NK-92 (cell line): ENCODE measurements around the gene FNDC3B.

ENCODE experiments used
- DNase-seq: peaks from one replicate; lab custom pipeline; 2025; ENCODE audit not compliant: unreplicated experiment; lab: John Stamatoyannopoulos, UW

The FNDC3B gene

DNA sequence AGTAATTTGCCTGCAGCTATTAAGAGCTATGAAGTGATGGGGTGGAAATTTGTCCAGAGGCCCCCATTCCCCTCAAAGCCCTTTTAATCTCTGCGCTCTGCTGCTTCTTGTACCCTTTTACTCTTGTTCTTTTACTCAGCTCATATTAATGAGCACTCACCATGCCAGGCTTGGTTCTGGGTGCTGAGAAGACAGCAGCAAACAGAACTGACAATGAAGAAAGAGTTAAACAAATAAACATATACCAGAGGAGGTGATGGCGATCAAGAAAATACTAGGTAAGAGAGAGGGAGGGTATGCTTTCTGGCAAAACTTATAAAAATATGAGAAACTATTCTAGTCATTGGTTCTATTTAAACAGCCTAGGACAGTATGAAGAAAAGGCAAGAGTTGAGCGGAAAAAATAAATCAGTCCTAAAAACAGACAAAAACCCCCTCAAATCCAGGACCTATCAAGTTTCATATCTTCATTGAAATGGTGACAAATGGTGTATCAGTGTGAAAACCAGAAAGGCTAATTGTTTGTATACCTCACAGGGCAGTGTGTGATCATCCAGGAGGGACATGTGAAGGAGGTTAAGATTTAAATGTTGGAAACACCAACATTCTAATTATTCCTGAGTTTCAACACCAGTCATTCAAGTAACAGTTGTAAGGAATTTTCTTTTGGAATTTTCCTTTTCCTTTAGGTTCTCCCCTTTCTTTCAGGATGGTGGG, 144.9 kb downstream of the FNDC3B start:
- no peak for DNase-seq

DNA sequence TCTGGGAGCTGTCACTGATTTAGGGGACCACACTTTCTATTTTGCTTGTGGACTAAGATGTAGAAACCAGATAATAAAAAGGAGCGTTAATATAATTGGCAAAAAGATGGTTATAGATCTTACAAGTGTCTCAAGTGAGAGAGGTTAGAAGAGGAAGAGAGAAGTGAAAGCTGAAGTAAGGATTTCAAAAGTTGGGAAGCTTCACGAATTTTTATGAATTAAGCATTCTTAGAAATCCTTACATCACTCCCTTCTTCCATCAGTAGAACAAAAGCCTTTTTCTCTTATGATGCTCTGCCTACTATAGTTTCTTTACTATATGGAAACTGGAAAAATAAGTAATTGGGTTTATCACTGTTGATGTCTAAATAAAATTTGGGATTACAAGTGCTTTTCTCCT, 146.5 kb downstream of the FNDC3B start:
- DNase-seq: no peak

DNA sequence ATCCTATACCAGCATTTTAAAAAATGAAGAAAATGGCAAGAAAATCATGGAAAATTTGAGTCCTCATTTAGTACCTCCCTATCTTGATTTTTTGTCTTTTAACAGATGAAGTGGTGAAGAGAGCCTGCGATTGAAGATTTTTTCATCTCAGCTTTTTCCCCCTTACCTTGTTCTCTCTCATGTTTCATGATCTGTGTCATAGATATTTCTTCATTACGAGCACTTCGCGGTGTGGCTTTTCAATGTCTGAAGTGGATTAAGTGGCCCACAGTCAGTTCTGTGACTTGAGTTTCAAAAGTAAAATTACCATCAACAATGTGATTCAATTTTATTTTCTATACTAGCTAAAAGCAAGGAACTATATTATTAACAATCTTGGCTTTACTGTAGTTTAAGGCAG, 147.2 kb downstream of the FNDC3B start:
- no peak for DNase-seq

DNA sequence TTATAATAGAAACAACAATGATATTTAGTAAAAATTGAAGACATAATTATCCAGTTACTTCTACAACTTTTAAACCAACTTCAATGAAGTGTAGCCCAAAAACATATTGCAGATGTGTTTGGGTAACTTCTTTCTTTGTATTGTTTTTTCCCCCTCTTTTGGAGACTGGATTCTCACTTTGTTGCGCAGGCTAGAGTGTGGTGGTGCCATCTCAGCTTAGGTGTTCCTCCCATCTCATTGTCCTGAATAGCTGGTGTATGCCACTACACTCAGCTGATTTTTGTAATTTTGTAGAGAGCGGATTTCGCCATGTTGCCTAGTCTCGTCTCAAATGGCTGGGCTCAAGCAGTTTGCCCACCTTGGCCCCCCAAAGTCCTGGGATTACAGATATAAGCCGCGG, 148.1 kb downstream of the FNDC3B start:
- DNase-seq: no peak

DNA sequence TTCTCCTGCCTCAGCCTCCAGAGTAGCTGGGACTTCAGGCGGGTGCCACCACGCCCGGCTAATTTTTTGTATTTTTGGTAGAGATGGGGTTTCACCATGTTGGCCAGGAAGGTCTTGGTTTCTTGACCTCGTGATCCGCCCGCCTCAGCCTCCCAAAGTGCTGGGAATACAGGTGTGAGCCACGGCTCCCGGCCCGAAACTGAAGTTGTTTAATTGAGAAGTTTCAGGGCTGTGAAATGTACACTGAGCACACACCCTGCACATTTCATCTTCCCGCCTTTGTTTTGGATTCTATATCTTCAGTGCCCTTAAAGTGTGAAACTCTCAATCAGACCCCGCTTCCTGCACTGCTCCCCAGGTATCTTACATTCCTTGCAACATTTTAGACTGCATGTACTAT, 149.1 kb downstream of the FNDC3B start:
- DNase-seq: no peak

DNA sequence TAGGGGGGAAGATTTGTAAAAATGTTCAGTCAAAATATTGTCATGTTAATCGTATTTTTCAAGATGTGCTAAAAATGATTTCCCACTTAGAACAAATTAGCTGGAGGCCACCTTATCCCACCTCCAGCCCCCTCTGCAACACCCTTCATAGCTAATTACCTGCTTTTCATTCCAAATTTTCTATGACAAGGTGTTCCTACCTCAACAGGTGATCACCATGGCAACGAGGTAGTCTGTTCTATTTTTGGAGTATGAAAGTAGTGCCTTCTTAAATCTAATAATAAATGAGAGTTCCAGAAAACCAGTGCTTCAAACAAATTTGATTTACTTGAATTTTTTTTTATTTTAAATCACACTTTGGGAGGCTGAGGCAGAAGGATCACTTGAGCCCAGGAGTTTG, 149.8 kb downstream of the FNDC3B start:
- DNase-seq: no peak

DNA sequence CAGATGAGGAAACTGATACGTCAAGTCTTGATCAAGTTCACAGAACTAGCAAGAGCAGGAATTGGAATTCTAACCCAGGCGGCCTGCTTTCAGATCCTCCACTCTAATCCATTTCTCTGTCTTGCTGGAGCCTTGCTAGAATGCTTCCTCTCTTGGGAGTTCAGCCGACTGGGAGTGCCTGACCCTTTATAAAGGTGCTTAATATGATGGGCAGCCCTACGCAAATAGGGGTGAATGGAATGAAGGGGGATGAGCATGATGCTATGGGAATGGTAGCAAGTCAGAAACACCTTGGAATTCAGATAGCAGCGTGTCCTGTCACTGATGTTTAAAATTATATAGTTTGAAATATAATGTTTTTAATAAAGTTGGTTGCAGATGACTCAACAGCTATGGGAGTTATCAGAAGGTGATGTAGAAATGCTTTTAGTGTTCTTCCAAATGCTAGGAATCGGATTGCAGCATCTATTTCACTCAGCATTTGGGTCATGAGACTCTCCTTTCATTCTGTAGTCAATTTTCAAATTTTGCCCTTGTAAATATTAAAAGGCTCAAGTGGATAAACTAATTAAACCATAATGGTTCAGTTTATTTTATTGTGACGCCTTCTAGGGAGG, 150.7 kb downstream of the FNDC3B start:
- no peak for DNase-seq

DNA sequence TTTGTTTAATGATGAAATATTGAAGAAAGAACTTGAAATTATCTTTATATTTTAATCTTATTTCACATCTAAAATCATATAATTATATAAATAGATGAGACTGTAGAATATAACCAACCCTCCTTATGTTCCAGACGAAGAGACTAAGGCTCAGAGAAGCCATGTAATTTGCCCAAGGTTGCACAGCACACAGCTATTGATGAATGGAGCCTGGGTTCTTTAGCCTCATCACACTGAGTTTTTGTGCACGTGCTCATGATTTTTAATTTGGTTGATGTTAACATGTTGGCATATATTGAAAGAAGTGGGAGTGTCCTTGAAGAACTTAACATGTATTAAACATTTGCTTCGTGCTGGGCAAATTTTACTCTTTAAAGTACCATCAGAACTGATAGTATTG, 151.6 kb downstream of the FNDC3B start:
- no peak for DNase-seq

DNA sequence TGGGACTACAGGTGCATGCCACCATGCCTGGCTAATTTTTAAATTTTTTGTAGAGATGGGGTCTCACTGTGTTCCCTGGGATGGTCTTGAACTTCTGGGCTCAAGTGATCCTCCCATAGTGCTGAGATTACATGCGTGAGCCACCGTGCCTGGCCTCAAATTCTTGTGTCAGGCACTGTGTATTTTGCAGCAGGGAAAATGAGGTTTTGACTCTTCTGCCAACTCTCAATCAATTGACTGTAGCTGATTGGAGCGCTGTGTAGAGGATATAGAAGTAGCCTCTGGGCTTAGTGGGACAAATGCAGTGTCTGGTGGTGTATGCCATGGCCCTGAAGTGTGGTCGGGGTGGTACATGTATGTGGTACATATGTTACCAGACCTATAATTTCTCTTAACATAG, 152.3 kb downstream of the FNDC3B start:
- DNase-seq: no peak

DNA sequence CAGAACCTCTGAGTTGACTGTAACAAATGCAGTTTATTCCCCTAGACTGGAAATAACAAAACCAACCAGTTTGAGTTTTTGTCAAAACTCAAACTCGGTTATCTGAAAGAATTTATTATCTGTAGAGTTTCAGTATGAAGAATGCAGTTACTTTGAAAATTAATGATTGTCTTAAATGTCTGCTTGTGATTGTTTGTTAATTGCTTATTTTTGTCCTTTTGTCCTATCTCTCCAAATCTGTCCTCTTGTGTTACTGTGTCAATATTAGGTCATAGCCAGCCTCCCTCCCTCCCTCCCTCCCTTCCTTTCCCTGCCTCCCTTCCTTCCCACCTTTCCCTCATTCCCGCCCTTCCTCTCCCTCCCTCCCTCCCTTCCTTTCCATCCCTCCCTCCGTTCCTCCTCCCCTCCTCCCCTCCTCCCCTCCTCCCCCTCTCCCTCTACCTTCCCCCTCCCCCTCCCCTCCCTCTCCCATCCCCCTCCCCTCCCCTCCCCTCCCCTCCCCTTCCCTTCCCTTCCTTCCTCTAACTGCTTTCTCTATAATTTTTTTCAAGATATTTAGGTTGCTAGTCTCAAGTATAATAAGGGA, 153.5 kb downstream of the FNDC3B start:
- DNase-seq: no peak

DNA sequence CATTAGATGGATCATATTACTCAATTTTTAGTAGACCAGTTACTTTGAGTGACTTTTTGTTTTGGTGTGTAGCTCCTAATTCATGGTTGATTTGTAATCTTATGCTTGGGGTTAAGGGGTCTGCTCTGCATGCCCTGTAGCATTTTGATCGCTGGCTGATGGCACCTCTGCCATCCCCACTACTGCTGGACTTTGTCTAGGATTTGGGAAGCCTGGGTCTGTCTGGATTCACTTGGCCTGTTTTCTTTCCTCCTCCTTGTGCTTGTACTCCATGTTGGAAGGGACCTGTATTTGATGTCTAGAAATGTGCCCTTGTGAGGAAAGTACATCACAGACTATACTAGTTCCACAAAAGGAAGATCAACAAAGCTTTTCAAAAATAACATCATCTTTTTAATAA, 154.1 kb downstream of the FNDC3B start:
- no peak for DNase-seq

DNA sequence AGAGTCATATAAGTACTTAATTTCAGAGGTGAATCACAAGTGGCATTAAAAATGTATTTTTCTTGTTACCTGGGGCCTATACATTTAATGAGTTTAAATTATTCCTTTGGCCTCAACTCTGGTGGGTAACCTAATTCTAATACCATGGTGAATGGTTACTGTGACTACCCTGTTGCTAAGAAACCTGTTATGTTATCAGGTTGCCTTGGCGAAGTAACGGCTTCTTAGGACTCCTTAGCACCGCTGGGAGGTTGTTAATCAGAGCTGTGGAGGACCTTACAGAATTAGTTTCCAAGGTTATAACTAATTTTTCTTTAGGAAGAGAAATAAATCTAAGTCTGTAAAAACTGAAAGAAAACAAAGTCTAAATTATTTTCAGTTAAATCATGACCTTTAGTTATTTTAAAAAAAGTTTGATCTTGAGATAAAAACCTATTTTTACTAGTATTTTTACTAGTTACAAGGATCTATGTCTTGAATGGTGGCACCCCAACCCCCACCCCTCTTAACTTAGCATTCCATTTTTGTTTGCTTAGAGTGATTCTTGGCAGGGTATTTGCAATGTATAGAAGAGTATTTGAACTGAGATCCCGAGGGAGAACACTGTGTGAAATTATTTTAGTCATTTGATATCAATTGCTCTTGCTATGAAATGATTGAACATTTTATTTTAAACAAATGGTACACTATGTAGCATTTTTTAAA, 155.5 kb downstream of the FNDC3B start:
- DNase-seq: no peak

DNA sequence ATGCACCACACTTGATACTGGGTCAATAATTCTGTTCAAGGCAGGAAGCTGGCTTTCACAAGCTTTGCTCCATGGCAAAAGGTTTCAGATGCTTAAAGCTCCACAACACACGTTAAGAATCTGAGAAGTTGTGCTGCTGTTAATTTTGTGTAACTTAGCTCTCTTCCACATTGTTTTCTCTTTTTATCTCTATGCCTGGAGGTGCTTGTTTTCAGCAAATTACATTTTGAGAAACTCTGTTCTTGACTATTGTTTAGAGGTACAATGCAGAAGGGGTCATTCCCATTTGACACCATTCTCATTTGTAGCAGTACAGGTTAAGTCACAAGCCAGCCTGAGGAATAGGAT, 156.0 kb downstream of the FNDC3B start:
- DNase-seq: no peak

DNA sequence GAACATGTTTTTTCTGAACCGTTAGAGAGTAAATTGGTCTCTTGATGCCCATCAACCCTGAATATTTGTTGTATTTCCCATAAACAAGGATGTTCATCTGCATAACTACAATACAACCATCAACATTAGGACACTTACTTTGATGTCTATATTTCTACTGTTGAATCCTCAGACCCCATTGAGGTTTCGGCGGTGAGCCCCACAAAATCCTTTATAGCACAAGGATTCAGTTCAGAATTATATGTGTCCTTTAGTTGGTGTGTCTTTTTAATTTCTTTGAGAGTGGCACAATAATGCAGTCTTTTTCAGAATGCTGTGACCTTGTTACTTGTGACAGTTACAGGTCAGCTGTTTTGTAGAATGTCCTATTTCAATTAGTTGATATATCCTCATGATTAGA, 158.0 kb downstream of the FNDC3B start:
- DNase-seq: no peak

DNA sequence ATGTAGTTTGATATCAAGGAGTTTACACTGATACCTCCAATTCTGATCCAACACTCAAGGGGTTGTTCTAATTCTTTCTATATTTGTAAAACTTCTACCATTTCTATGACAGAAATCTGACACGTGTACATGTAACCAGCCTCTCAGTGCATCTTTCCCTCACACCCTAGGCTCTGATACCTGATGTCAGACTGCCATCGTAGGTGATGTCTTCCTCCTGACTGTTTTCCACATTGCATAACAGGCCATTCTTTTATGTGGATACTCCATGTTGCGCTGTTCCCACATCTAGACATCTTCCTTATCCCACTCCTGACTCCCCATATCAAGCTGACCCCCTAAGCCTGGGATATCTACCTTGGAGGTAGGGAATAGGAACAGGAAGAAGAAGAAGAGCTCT, 159.1 kb downstream of the FNDC3B start:
- no peak for DNase-seq

DNA sequence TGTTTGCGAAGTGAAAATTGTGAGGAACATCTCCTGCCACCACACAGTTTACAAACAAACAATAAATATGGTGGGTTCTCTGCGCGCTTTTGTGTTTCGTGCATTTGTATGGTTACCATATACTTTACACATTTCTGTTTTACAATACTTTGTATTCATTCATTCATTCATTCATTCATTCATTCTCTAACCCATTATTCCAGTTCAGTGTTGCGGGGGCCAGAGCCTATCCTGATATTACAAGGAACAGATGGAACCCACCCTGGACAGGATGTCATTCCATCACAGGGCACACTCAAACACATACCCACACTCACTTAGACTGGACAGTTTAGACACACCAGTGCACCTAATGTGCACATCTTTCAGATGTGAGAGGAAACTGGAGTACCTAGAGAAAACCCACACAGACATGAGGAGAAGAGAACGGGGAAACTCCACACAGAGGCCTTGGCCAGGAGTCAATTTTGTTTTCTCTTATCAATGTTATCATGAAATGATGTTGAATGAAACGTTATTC, 160.5 kb downstream of the FNDC3B start:
- DNase-seq: no peak

DNA sequence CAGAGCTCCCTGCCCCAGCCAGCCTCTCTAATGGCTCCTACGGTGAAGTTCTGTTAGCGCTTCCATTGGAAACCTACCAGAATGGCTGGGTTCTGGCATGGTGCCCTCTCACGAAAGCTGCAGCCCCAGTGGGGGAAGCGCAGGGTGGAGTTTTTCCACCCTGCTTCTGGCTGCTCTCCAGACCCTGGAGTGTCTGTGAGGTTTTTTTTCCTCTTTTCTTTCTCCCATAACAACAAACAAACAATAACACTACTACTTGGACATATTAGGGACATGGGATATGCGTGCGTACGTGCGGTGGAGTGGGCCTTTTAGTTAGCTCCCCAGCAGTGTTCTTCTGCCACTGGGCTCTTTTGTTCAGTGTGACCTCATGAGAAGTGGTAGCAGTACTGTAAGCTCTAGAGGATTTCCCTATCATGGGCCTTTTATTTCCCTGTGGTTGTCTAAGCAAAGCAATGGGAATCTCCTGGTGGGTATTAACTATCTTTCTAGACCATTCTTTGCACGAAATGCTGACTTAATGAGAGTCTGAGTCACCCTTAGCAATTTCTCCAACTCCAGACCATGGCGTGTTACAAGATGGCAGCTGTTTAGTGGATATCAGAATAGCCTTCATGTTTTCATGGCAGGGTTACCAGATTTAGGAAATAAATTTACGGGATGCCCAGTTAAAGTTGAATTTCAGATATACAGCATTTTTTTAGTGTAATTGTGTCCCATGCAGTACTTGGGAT, 161.9 kb downstream of the FNDC3B start:
- no peak for DNase-seq

DNA sequence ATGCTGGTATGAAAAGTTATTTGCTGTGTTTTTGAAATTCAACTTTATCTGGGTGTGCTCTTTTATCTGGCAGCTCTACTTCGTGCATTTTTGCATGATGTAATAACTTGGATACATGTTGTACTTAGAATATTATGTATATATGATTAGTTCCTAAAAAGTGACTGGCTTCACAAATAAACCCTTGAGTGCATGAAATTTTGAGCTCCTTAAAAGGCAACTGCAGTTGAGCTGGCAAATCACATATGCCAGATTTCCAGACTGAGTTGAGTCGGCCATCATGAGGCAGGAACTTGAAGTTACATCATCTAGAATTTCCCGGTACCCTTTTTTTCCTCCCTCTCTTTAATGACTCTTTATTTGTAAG, 162.5 kb downstream of the FNDC3B start:
- no peak for DNase-seq

DNA sequence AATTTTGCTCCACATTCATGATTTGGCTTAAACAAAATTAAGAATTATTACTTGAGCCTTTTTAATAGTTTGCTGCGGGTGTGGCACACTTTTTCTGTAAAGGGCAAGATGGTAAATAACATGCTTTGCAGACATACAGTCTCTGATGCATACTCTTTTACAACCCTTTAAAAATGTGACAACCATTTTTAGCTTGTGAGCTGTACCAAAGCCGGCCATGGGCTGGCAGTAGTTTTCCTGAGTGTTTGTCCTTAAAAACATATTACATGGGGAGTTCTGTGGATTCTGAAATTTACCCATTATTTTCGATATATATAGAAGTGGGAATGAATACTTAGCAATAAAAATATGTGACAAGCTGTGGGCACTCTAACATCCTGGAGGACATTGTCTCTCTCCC, 163.4 kb downstream of the FNDC3B start:
- no peak for DNase-seq

DNA sequence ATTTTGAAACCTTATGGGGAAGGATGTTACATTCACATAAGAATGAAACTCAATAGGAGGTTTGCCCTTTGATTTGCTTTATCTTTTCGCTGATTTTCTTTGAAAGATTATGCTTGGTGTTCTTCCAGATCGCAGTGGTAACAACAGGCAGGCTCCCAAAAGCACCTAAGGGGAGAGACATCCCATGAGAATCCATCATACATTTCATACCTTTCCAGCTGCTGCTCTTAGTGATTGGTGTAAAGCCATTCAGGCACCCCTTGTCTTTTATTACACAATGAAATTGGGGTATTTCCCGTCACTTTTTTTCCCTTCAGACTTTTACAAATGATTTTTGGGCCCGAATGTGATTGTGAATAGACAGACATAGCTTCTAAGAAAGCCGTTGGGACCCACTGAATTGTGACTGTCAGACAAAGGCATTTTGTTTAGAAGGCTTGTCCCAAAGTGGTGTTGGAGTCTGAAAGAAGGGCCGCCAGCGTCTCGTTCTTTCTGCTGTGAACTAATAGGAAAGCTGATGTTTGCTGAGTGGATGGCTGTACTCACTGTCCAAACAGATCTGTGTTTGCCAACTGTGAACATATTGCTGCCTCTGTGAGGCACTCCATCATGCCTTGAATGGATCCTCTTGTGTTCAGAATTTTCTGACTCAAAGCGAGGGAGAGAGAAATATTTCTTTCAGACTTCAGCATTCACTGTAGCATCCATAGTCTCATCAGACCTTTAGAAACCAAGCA, 164.3 kb downstream of the FNDC3B start:
- no peak for DNase-seq

DNA sequence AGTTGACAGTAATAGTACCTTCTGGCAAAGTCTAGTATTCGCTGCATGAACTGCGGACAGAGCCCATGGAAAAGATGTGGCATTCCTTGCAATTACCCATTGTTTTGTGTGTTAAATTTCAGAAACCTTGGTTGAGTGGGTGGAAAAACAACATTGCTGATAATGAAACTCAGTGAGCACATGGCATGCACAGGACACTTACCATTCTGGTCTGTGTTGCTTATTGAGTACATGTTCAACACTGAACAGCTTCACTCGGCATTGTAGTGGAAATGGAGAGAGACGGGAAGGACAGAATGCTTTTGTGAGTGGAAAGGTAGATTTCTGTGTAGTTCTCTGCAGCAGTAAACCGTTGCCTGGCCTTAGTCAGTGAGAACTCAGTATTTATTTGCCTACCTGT, 165.3 kb downstream of the FNDC3B start:
- DNase-seq: no peak
